NCI-H524 (cell line): ENCODE data around the gene FANCE.

ENCODE experiments used
- DNase-seq, 2 experiments: peaks; one replicate each; lab custom pipeline; 2025; lab: John Stamatoyannopoulos, UW

The FANCE gene

GRCh38 chr6:35484921-35485392 is 32.8 kb downstream of the FANCE start:
- DNase-seq = no peak

DNA sequence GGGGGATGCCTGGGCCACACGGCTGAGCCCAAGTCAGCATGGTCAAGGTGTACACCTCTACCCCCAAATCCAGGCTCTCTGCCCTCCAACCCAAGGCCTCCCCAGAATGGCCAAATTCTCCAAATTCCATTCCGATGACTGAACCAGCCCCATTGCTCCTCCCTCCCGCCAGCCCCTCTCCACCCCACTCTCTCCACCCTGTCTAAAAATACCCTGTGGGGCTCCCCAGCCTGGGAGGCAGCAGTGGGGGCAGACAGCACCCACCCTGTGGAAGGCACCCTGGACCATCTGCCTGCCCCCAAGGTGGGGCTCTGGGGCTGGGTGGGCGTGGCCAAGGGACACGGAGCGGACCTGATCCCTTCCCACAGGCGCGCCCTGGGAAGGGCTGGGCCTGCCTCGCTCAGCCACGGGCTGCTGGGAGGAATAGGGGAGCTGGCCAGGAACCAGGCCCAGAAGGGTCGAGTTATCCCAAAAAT is 33.3 kb downstream of the FANCE start:
- peak in 1 of 2 experiments; percentile 23 for DNase-seq

GRCh38 chr6:35486005-35486925 is 34.1 kb downstream of the FANCE start:
- no peak for DNase-seq

DNA sequence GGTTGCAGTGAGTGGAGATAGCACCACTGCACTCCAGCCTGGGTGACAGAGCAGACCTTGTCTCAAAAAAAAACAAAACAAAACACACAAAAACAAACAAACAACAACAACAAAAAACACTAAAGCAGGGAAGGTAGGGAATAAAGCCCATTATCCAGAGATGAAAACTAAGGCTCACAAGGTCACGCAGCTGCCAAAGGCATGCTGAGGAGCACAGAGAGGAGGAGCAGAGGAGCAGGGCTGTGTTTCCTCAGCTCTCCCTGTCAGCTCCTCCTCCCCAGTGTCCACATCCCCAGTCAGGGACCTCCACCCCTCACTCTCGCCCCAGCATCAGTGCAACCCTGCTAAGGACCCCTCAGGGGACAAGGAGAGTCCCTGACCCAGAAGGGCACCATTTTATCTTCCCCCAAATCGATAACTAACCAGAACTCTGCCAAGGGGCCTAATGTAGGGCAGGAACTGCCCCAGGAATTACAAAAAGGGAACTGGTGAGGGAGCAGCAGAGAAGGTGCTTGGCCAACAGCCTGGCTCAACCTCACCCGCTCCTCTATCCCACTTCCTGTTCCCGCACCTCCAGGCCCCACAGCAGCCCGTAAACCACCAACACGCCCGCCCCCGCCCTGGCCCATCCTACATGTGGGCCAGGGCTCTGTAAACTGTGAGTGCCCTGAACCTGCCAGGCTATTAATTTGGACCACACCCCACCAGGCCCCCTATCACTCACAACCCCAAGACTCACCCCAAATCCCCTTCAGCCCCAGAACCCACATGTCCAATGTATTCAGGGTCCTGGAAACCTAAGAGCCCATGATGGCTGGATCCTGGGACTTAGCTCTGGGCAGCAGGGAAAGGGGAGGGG is 35.7 kb downstream of the FANCE start:
- no peak for DNase-seq

DNA sequence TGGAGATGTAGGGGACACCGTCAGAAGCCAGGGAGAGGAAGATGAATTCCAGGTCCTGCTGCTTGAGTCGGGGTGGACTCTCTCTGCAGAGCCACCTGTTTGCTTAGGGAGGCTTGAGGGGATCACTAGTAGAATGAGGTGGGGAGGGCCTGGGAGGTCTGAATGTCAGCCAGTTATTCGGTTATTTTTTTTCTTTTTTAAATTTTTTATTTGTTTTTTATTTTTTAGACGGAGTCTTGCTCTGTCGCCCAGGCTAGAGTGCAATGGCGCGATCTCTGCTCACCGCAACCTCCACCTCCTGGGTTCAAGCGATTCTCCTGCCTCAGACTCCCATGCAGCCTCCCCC is 36.4 kb downstream of the FANCE start:
- DNase-seq = no peak

DNA sequence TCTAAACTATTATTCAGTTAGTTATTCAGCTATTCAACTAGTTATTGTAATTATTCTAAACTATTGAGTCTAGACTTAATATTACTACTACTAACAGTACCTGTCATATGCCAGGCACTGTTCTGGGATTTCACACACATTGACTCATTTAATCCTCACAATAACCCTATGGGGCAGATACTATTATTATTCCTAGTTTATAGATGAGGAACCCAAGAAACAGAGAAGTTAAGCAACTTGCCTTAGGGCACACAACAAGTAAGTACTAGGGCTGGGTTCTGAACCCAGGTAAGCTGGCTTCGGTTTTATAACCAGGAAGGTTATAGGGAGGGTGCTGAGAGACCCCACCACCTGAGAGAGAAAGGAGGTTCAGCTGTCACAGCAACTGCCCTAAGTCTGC is 36.9 kb downstream of the FANCE start:
- DNase-seq = no peak

DNA sequence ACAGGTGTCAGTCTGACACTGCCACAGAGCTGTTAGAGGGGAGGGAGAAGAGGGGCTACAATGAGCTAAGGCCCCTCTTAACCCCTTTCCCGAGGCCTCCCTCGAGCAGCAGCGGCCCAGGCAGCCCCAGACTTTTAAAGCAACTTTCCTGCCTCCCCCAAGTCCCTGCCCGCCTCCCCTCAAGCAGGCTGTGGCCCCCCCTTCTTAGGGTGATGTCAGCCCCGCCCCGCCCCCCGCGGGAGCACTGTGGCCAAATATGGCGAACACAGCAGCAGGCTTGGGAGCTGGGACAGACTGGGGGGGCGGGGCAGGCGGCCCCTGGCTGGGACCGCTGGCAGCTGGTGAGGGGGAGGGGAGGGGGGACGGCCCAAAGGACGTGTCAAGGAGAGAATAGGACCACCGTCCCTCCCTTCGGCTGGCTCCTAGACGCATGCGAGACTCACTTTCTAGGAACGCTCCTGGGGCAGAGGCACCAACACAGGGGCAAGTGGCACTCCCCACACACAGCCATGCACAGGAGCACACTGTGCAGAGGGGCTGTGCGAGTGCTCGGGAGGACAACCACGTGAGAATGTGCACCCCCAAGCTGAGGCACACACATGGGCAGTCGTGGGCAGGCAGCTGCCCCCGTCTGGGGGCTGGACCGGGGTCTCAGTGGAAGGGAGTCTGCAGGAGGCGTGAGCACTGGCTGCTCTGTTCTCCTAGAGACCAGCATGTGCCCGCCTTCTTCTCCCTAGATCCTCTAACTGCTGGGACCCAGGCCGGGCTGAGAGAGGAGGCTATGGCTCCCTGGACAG is 38.1 kb downstream of the FANCE start:
- DNase-seq = peak; percentile 82 to 94

GRCh38 chr6:35490821-35491557 is 38.9 kb downstream of the FANCE start:
- no peak for DNase-seq

DNA sequence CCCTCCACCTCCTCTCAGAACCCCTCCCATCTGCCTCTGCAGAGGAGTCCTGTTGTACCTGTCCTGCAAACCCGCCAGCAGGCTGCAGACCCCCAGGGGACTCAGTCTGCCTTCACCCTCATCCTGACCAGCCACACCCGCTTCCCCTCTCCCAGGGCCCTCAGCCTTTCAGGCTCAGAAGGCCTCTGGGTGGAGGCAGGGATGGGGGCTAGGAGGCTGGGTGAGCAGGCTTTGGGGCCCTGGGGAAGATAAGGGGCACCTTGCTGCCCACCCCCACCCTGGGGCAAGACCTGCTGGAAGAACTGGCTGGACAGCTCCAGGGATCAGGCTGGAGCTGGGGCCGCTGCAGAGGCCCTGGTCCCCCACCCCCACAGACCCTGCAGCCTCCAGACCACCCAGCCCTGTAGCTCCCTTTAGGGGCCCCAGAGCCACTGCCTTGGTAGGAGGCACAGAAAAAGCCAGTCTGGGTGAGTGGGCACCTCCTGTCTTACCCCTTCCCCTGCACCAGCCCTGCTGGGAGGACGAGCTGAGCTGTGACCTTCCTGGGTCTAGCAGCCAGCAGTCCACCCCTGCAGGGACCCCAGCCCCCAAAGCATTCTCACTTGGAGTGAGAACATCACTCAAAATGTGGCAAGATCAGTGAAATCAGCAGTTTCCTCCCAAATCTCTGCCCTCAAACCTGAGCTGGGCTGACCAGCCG is 39.6 kb downstream of the FANCE start:
- peak in 1 of 2 experiments; percentile 23 for DNase-seq

DNA sequence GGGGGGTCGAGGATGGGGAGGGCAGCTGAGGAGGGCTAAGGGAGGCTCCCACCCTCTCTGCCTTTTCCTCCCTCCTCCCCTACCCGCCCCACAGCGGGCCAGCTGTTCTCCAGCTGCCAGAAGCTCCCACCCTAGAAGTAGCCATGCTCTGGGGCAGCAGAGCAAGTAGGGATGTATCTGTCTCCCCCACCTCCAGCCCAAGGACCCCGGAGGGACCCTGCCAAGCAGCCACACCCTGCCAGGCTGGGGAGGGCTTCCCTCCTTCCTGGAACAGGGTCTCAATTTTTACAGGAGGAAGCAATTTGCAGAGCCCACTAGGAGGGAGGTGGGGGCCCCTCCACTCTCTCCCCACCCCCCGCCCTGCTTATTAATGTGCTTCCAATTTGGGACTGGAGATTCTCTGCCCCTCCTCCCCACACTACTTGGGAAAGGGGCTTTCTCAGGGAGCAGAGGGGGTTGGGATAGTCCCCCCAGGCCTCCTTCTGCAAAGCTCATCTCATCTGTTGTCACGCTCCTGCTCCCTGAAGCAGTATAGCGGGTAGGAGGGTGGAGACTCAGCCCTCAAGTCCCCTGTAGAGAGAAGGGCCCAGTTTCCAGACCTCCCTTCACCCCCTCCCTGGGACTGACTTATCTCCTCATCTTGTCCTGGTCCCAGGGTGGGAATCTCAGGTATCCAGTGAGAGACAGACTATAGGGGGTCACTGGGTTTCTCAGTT is 40.3 kb downstream of the FANCE start:
- DNase-seq = peak in 1 of 2 experiments; percentile 29

DNA sequence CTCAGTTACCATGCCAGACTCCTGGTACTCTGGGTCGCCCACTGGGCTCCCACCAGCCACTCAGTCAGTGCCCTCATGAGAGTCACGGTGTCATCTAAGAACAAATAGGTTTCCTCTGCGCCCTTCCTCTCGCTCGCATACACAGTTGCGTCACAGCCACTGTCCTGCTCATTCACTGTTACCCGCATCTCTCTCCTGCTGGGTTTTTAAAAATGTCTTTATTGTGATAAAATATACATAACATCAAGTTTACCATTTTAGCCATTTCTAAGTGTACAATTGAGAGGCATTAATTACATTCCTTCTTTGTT is 40.8 kb downstream of the FANCE start:
- DNase-seq = no peak

GRCh38 chr6:35493307-35493983 is 41.3 kb downstream of the FANCE start:
- DNase-seq = no peak

DNA sequence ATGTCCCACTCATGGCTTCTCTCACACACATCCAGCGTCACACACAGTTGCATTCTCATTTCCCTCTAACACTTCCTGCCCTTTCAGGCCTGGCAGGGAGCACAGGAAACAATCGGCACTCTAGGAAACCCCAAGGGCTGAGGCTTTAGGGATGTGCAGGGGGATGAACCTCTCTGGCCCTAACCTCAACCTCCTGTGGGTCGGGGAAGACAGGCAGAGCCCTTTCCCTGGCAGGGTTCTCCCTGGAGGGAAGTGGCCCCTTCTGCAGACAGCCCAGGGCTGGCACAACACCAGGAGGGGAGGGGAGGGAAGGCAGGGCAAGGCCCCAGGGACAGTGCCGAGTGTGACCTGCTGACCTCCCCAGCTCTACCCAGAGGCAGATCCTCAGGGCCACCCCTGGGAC is 42.0 kb downstream of the FANCE start:
- DNase-seq = no peak

GRCh38 chr6:35495258-35496035 is 43.3 kb downstream of the FANCE start:
- DNase-seq = no peak

DNA sequence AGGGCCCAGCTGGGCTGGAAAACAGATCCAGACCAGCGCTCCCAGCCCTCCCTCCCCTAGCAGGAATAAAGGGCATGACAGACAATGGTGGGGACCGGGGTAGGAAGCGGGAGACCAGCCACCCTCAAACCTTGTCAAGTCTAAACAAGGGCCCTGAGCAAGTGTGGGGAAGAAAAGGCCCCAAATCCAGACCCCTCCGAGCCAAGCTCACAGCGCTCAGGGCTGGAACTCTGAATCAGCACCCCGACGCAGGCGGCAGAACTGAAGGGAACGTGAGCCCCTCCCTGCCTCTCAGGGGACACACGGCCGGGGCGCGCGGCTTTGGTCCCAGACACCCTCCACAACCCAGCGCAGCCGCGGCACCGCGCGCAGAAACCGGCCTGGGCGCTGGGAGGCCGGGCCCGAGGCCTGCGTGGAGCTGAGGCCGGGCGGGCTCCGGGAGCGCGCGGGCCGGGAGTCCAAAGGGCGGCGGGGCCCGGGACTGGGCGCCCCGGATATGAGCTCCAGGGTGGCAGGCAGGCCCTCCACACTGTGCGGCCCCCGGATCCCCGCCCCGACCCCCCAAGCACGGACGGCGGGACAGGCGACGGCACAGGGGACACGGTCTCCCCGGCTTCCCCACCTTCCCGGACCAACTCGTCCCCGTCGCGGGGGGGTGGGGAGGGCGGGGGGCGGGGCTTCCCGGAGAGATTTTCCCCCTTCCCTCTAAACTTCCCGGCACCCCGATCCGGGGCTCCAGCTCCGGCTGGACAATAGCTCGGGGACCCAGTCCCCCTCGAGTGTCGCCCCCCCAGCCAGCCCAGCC is 44.1 kb downstream of the FANCE start:
- DNase-seq = no peak

GRCh38 chr6:35496841-35497570 is 44.9 kb downstream of the FANCE start, which contains the start of gene TEAD3:
Gene TEAD3 (minus strand): TSS chr6:35497079.
- DNase-seq = peak in 1 of 2 experiments; percentile 31
